Peyer's patch (tissue), 4 donors: ENCODE data around the gene P2RX2.

Experiments
- POLR2A ChIP-seq, 2 donors: fragments of 450-650 bp; IDR thresholded peaks; one replicate each; pipeline ENCODE4 v1.5.1; 2017; ENCODE audit warnings: antibody characterized with exemption in 2 of 2, mild to moderate bottlenecking in 2 of 2, moderate library complexity in 2 of 2
- TF ChIP-seq, protein P1 (sequence below), 6 experiments: fragments of 450-650 bp in 4 of 6; fragments of 200-600 bp in 2 of 6; sonication (generic) in 1 of 6; IDR thresholded peaks; one replicate each; pipeline ENCODE4 v1.5.1; 2017 to 2019; ENCODE audit warnings: antibody characterized with exemption in 6 of 6, mild to moderate bottlenecking in 3 of 6, moderate library complexity in 1 of 6

DNA sequence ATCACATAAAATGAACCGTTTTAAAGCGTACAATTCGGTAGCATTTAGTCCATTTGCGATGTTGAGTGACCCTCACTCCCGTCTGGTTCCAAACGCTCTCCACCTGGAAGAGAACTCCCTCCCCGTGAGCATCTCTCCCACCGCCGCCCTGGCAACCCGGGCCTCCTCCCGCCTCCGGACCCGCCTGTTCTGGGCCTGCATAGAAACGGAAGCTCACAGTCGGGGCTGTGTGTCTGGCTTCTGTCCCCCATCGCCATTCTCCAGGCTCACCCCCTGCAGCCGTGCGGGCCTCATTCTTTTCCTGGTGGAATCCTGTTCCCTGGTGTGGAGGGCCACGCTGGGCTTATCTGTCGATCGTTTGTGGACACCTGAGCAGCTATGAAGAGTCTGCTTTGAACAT is 25.5 kb upstream of the P2RX2 start:
- TF ChIP-seq POLR2A (IDR thresholded peaks at IDR 0.05): no peak
- TF ChIP-seq, protein P1, sequence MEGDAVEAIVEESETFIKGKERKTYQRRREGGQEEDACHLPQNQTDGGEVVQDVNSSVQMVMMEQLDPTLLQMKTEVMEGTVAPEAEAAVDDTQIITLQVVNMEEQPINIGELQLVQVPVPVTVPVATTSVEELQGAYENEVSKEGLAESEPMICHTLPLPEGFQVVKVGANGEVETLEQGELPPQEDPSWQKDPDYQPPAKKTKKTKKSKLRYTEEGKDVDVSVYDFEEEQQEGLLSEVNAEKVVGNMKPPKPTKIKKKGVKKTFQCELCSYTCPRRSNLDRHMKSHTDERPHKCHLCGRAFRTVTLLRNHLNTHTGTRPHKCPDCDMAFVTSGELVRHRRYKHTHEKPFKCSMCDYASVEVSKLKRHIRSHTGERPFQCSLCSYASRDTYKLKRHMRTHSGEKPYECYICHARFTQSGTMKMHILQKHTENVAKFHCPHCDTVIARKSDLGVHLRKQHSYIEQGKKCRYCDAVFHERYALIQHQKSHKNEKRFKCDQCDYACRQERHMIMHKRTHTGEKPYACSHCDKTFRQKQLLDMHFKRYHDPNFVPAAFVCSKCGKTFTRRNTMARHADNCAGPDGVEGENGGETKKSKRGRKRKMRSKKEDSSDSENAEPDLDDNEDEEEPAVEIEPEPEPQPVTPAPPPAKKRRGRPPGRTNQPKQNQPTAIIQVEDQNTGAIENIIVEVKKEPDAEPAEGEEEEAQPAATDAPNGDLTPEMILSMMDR (IDR thresholded peaks at IDR 0.05): no peak
